ENCODE data around the gene PPA1.

The PPA1 gene

GRCh38 chr10:70272925-70273316, 39.7 kb upstream of the PPA1 start:
- peaks cover 10% of the 10 kb centered on the region for H3K9me3 Mint-ChIP-seq
- H3K27me3 Mint-ChIP-seq (ENCODE audit: low read depth, poor library complexity) = peaks cover 7% of the 10 kb centered on the region
- DNase-seq = no peak
- no peak overlapping the region for H3K4me3 Mint-ChIP-seq
- TF ChIP-seq CTCF (IDR thresholded peaks at IDR 0.05) = peak; percentile 34
- H3K36me3 Mint-ChIP-seq (ENCODE audit: low read depth) = no peaks in the 10 kb centered on the region
- no peaks in the 10 kb centered on the region for H3K4me1 Mint-ChIP-seq
- H3K27ac Mint-ChIP-seq = no peak overlapping the region

GRCh38 chr10:70271996-70272924, 39.0 kb upstream of the PPA1 start:
- DNase-seq = no peak
- Mint-ChIP-seq H3K27ac (no peak overlapping the region), H3K4me3 (no peak overlapping the region), H3K9me3 (peaks cover 10% of the 10 kb centered on the region), H3K27me3 (ENCODE audit: low read depth, poor library complexity) (peaks cover 6% of the 10 kb centered on the region), H3K4me1 (no peaks in the 10 kb centered on the region), H3K36me3 (ENCODE audit: low read depth) (no peaks in the 10 kb centered on the region)
- TF ChIP-seq CTCF (IDR thresholded peaks at IDR 0.05) = no peak

- TF ChIP-seq CTCF (IDR thresholded peaks at IDR 0.05) = no peak
- DNase-seq = no peak
These were observed 37.7 kb upstream of the PPA1 start for GRCh38 chr10:70270952-70271351.

GRCh38 chr10:70269741-70270140, 36.5 kb upstream of the PPA1 start:
- H3K9me3 Mint-ChIP-seq = peaks cover 4% of the 10 kb centered on the region
- no peak overlapping the region for H3K4me3 Mint-ChIP-seq
- no peak for TF ChIP-seq CTCF (IDR thresholded peaks at IDR 0.05)
- H3K27ac Mint-ChIP-seq = peak overlapping the region; percentile 7
- peaks cover 7% of the 10 kb centered on the region for H3K4me1 Mint-ChIP-seq
- peaks cover 13% of the 10 kb centered on the region for H3K27me3 Mint-ChIP-seq (ENCODE audit: low read depth, poor library complexity)
- DNase-seq = no peak
- H3K36me3 Mint-ChIP-seq (ENCODE audit: low read depth) = no peaks in the 10 kb centered on the region

More at GRCh38 chr10:70270952-70271351, 37.7 kb upstream of the PPA1 start:
- no peak overlapping the region for H3K27ac Mint-ChIP-seq
- H3K9me3 Mint-ChIP-seq = peaks cover 9% of the 10 kb centered on the region
- H3K36me3 Mint-ChIP-seq (ENCODE audit: low read depth) = no peaks in the 10 kb centered on the region
- peaks cover 7% of the 10 kb centered on the region for H3K4me1 Mint-ChIP-seq
- peaks cover 6% of the 10 kb centered on the region for H3K27me3 Mint-ChIP-seq (ENCODE audit: low read depth, poor library complexity)
- no peak overlapping the region for H3K4me3 Mint-ChIP-seq

- TF ChIP-seq CTCF (IDR thresholded peaks at IDR 0.05) = no peak
- H3K9me3 Mint-ChIP-seq = peaks cover 4% of the 10 kb centered on the region
- no peak for DNase-seq
- no peak overlapping the region for H3K27ac Mint-ChIP-seq
- no peaks in the 10 kb centered on the region for H3K36me3 Mint-ChIP-seq (ENCODE audit: low read depth)
- peaks cover 7% of the 10 kb centered on the region for H3K4me1 Mint-ChIP-seq
- peaks cover 16% of the 10 kb centered on the region for H3K27me3 Mint-ChIP-seq (ENCODE audit: low read depth, poor library complexity)
- H3K4me3 Mint-ChIP-seq = no peak overlapping the region
These were observed 35.1 kb upstream of the PPA1 start for GRCh38 chr10:70268376-70268775.
